H1 (cell line): ENCODE data around the gene SLMAP. TPM values are rescaled to one million over a fixed set of nuclear protein-coding genes. Genes with fewer than 3 reads are reported as not detected.

Experiments used
- CTCF ChIP-seq, 3 experiments: IDR thresholded peaks; 1 replicate in 2 of 3; 2 replicates in 1 of 3; pipeline versions ENCODE4 v1.5.1 to v1.6.1; 2011; ENCODE audit warnings: low read length in 3 of 3, mild to moderate bottlenecking in 3 of 3, inconsistent platforms in 2 of 3, low read depth in 1 of 3, moderate library complexity in 1 of 3; ENCODE audit not compliant: insufficient read depth in 1 of 3; ENCODE audit errors: control extremely low read depth in 1 of 3
- EP300 ChIP-seq, 2 experiments: IDR thresholded peaks; 1 replicate in 1 of 2; 2 replicates in 1 of 2; pipeline ENCODE4 v1.6.1; 2011 to 2012; ENCODE audit warnings: low read depth in 2 of 2, low read length in 2 of 2, mild to moderate bottlenecking in 2 of 2, borderline replicate concordance in 1 of 2, inconsistent platforms in 1 of 2, moderate library complexity in 1 of 2
- RXRA ChIP-seq: IDR thresholded peaks from 2 replicates; pipeline ENCODE4 v1.6.1; 2011; ENCODE audit warnings: low read depth, mild to moderate bottlenecking, low read length, moderate library complexity; ENCODE audit not compliant: insufficient read depth
- SP2 ChIP-seq: IDR thresholded peaks from 2 replicates; pipeline ENCODE4 v1.6.1; 2012; ENCODE audit warnings: mild to moderate bottlenecking, low read length, inconsistent platforms
- SRF ChIP-seq: IDR thresholded peaks from 2 replicates; pipeline ENCODE4 v1.6.1; 2011; ENCODE audit warnings: mild to moderate bottlenecking, low read depth, low read length, moderate library complexity
- polyA plus RNA-seq, 7 experiments: library from polyadenylated mRNA; depleted of rRNA in 3 of 7; stranded (reverse) in 5 of 7; unstranded in 2 of 7; fragments of >200 nt in 5 of 7; fragments of 200-250 nt in 2 of 7; gene quantifications; 1 replicate in 5 of 7; 2 replicates in 1 of 7; 4 replicates in 1 of 7; pipeline versions ENCODE4 v1.2.1 to v1.2.3, GENCODE V29; 2011 to 2013; ENCODE audit warnings: missing spikeins in 2 of 7, mixed read lengths in 2 of 7
- total RNA-seq: library from RNA; stranded (reverse); fragmentation: NEBNext Ultra II Directional; extraction: Animal tissue kit (Norgen Biotek cat#: 25700); gene quantifications from 2 replicates; pipeline ENCODE4 v1.2.1, GENCODE V29; 2021

Gene SLMAP
- total and polyA plus RNA-seq, 2 of the 8 experiments (the other 6 are each of a cell fraction or from before 2014, with no cell fraction given): 13.6 to 70.4 TPM

GRCh38 chr3:57810471-57811137, 54.5 kb downstream of the SLMAP start (continued):
- TF ChIP-seq CTCF (IDR thresholded peaks at IDR 0.05; ENCODE audit: control extremely low read depth in 1 of 3, insufficient read depth in 1 of 3, low read depth in 1 of 3, low read length in 3 of 3): no peak
- no peak for TF ChIP-seq SRF
- TF ChIP-seq SP2: no peak
- no peak for TF ChIP-seq RXRA
- TF ChIP-seq EP300 (IDR thresholded peaks at IDR 0.05; ENCODE audit: borderline replicate concordance in 1 of 2, low read depth in 2 of 2, low read length in 2 of 2): no peak
- TF ChIP-seq, all 59 proteins: peak for 0
